Stimulated activated CD4-positive, alpha-beta T cell treated with anti-CD3 and anti-CD28 coated beads, Interleukin-12 subunit alpha, Interleukin-12 subunit beta, amount 100 ng/mL, for 48 hours (primary cell): Measurements from ENCODE around the gene HABP4.

ENCODE experiments used
- DNase-seq, 3 donors: peaks; one replicate each; pipeline ENCODE4 v3.0.0-alpha.2; 2020; ENCODE audit warnings: low read depth in 2 of 3, low spot score in 1 of 3

The HABP4 gene

DNA sequence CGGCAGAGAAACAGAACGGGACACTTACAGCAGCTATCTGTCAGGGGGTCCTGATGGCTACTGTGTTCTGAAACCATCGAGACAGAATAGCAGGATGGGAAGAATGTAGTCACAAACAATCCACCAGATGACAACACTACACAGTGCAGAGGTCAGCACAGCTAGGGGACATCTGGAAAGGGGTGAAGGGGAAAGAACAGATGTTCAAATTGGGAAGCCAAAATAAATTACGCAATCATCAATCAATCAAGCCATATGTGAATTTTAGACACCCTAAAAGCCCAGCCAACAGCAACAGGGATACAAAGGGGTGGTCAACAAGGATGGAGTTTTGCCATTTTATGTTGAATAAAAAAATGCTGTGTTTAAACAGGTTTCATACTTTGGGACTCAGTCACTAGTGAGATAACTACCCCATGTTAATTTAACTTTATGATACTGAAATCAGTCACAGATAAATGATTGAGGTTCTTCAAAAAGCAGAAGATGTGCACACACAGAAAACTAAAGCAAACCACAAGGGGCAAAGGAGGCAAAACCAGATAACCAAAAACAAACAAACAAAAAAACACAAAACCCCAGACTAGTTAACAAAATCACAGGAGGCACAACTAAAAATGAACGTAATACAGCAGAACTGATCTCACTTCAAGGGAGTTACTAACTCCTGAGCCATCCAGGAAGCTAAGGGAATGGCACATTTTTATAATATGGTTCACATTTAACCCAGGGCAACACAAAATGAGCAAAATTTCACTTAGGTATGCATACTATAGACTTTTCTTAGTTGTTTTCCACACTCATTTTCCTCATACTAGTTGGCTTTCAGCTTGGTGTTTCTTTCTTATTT is 65.9 kb downstream of the HABP4 start:
- no peak for DNase-seq

DNA sequence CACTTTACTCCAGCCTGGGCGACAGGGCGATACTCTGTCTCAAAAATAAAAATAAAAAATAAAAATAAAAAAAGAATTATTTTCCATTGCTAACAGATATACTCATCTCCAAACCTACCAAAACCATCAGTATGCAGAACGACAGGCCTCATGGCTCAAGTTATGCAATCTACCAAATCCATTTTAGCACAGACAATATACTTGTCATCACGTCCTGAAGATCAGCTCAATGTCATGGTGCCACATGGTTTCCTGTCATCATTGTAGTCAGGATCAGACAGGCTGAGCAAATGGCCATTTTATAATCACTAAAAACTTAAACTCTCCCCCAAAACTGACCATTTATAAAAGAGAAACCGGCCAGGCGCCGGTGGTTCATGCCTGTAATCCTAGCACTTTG is 69.1 kb downstream of the HABP4 start:
- no peak for DNase-seq

DNA sequence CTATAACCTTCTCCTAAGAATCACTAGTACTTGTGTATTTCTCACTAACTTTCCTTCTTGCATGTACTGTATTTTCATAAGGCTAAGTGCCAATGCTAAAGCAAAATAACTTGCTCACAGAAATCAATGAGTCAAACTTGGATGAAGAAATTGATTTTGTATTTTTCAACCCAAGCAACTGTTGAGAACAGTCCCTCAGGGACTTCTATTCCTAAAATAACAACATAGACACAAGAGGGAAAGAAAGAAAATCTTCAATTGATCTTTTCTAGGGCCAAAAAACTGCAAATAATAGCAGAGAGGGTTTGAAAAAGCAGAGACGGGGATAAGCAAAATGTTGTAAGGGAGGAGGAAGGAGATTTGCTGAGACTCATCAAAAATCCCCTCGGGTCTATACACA is 69.8 kb downstream of the HABP4 start:
- DNase-seq, result no peak

- DNase-seq, result no peak
Observed at GRCh38 chr9:96522366-96522765, 72.4 kb downstream of the HABP4 start.

GRCh38 chr9:96523374-96523773 is 73.4 kb downstream of the HABP4 start:
- DNase-seq, result no peak

DNA sequence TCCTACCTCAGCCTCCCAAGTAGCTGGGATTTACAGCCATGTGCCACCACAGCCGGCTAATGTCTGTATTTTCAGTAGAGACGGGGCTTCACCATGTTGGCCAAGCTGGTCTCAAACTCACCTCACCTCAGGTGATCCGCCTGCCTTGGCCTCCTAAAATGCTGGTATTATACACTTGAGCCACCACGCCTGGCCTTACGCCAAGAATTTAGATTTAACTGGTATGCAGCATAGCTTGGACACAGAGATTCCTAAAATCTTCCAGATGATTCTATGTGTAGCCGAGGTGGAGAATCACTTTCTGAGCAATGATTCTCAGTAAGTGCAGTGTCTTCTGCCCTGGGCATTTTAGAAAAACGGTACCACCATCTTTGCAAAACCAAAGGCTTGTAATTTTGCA is 74.1 kb downstream of the HABP4 start:
- DNase-seq, result no peak

- DNase-seq, result no peak
Observed at GRCh38 chr9:96524764-96525163, 74.8 kb downstream of the HABP4 start.

DNA sequence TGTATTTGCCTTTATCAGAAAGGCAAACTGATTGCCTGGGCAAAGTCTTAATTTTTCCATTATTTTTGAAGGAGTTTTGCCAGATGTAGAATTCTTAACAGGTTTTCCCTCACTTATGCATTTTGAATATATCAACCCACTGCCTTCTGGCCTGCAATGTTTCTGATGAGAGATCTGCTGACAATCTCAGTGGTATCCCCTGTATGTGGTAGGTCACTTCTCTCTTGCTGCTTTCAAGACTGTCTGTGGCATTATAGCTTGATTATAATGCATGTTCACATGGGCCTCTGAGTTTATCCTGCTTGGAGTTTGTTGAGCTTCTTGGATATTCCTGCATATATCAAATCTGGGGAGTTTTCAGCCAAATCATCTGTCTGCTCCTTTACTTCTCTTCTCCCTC is 82.2 kb downstream of the HABP4 start:
- no peak for DNase-seq

- DNase-seq, result no peak
Observed at GRCh38 chr9:96540106-96540505, 90.1 kb downstream of the HABP4 start.
